GM18868 (cell line): Measurements from ENCODE around the gene POTEJ.
A peak's percentile ranks its signal among the peaks of the same experiment; 100 is the strongest.
"Not testable (repeated sequence)": the region's sequence is repeated elsewhere in the genome, so short reads cannot be mapped to it uniquely, and the experiment has no call there.

Experiments
- ATAC-seq: cut with Tn5 transposase; IDR thresholded peaks from one replicate; pipeline ENCODE4 v1.9.1; 2021; ENCODE audit warnings: mild to moderate bottlenecking, moderate library complexity; ENCODE audit not compliant: unreplicated experiment

POTEJ gene

GRCh38 chr2:130611140-130611539 is at the start of gene POTEJ:
Gene POTEJ, plus strand, starts transcription at chr2:130611440. Its CDS starts 93 bp downstream, at chr2:130611533.
- not testable (repeated sequence) for ATAC-seq

- not testable (repeated sequence) for ATAC-seq
Observed at GRCh38 chr2:130566165-130566564, 45.1 kb upstream of the POTEJ start.

- ATAC-seq: not testable (repeated sequence)
Observed at GRCh38 chr2:130571929-130572328, 39.3 kb upstream of the POTEJ start.

GRCh38 chr2:130574230-130574629 is 37.0 kb upstream of the POTEJ start:
- ATAC-seq: not testable (repeated sequence)

- ATAC-seq: not testable (repeated sequence)
Observed at GRCh38 chr2:130576209-130576784, 34.9 kb upstream of the POTEJ start.

GRCh38 chr2:130577559-130577958 is 33.7 kb upstream of the POTEJ start:
- ATAC-seq: not testable (repeated sequence)

GRCh38 chr2:130579121-130579520 is 32.1 kb upstream of the POTEJ start:
- ATAC-seq: not testable (repeated sequence)

- ATAC-seq: not testable (repeated sequence)
Observed at GRCh38 chr2:130581491-130581890, 29.7 kb upstream of the POTEJ start.

GRCh38 chr2:130582970-130583369 is 28.3 kb upstream of the POTEJ start:
- ATAC-seq: not testable (repeated sequence)

- ATAC-seq: not testable (repeated sequence)
Observed at GRCh38 chr2:130583582-130583981, 27.7 kb upstream of the POTEJ start.

GRCh38 chr2:130584726-130585125 is 26.5 kb upstream of the POTEJ start:
- not testable (repeated sequence) for ATAC-seq

- peak; percentile 94 for ATAC-seq
Observed at GRCh38 chr2:130588688-130589458, 22.4 kb upstream of the POTEJ start.

GRCh38 chr2:130590170-130590841 is 20.9 kb upstream of the POTEJ start:
- ATAC-seq: not testable (repeated sequence)

- not testable (repeated sequence) for ATAC-seq
Observed at GRCh38 chr2:130590842-130591359, 20.3 kb upstream of the POTEJ start.

- not testable (repeated sequence) for ATAC-seq
Observed at GRCh38 chr2:130592791-130593414, 18.3 kb upstream of the POTEJ start.

- not testable (repeated sequence) for ATAC-seq
Observed at GRCh38 chr2:130594011-130594410, 17.2 kb upstream of the POTEJ start.

GRCh38 chr2:130596757-130597156 is 14.5 kb upstream of the POTEJ start:
- ATAC-seq: not testable (repeated sequence)

GRCh38 chr2:130597994-130598393 is 13.2 kb upstream of the POTEJ start:
- not testable (repeated sequence) for ATAC-seq

GRCh38 chr2:130598463-130598862 is 12.8 kb upstream of the POTEJ start:
- ATAC-seq: not testable (repeated sequence)

GRCh38 chr2:130599393-130599792 is 11.8 kb upstream of the POTEJ start, which contains the start of gene CFC1:
Gene CFC1, minus strand, starts transcription at chr2:130599575. Its CDS starts 288 bp downstream, at chr2:130599287.
- not testable (repeated sequence) for ATAC-seq

- not testable (repeated sequence) for ATAC-seq
Observed at GRCh38 chr2:130599926-130600325, 11.3 kb upstream of the POTEJ start.
